GM20431 (cell line): ENCODE results near the gene LLGL2.

ENCODE experiments used
- in situ Hi-C: fragments of 300-500 bp; cut with MseI, MboI; formaldehyde crosslinking; loops from one replicate; pipeline ENCODE4 v1.15.0; 2020; ENCODE audit warnings: low sequenced_read_pairs; ENCODE audit not compliant: unreplicated experiment

The LLGL2 gene

GRCh38 chr17:75602644-75603043 lies 77.1 kb downstream of the LLGL2 start:
- in situ Hi-C loops: no loop called here

- in situ Hi-C loops: no loop called here
Observed at GRCh38 chr17:75603123-75603522, 77.6 kb downstream of the LLGL2 start.

GRCh38 chr17:75604034-75604695 lies 78.7 kb downstream of the LLGL2 start:
- in situ Hi-C loops: no loop called here

GRCh38 chr17:75605790-75606189 lies 80.3 kb downstream of the LLGL2 start:
- in situ Hi-C loops: no loop called here

- in situ Hi-C loops: no loop called here
Observed at GRCh38 chr17:75607086-75607485, 81.6 kb downstream of the LLGL2 start.

GRCh38 chr17:75610103-75610984 lies 84.8 kb downstream of the LLGL2 start:
- in situ Hi-C loops: no loop called here

- in situ Hi-C loops: no loop called here
Observed at GRCh38 chr17:75611851-75612429, 86.4 kb downstream of the LLGL2 start.

GRCh38 chr17:75612906-75613626 lies 87.6 kb downstream of the LLGL2 start:
- in situ Hi-C loops: no loop called here

GRCh38 chr17:75614006-75614405 lies 88.5 kb downstream of the LLGL2 start:
- in situ Hi-C loops: no loop called here

- in situ Hi-C loops: no loop called here
Observed at GRCh38 chr17:75614556-75615270, 89.2 kb downstream of the LLGL2 start.

- in situ Hi-C loops: no loop called here
Observed at GRCh38 chr17:75615301-75615700, 89.8 kb downstream of the LLGL2 start.

GRCh38 chr17:75616521-75617122 lies 91.1 kb downstream of the LLGL2 start:
- in situ Hi-C loops: no loop called here

- in situ Hi-C loops: no loop called here
Observed at GRCh38 chr17:75617218-75617617, 91.7 kb downstream of the LLGL2 start.

- in situ Hi-C loops: no loop called here
Observed at GRCh38 chr17:75617675-75618074, 92.2 kb downstream of the LLGL2 start.

GRCh38 chr17:75619506-75620431 lies 94.3 kb downstream of the LLGL2 start:
- in situ Hi-C loops: no loop called here

GRCh38 chr17:75621489-75621888 lies 96.0 kb downstream of the LLGL2 start:
- in situ Hi-C loops: no loop called here

- in situ Hi-C loops: no loop called here
Observed at GRCh38 chr17:75622076-75622475, 96.6 kb downstream of the LLGL2 start.

GRCh38 chr17:75622771-75623273 lies 97.3 kb downstream of the LLGL2 start:
- in situ Hi-C loops: no loop called here
